H1 (cell line): Measurements from ENCODE around the gene IFT20. TPM values are rescaled to one million over a fixed set of nuclear protein-coding genes. Genes with fewer than 3 reads are reported as not detected.

Experiments
- CHD7 ChIP-seq: fragments of 300-600 bp; sonication (generic); IDR thresholded peaks from 2 replicates; pipeline ENCODE4 v1.7.1; 2012; ENCODE audit warnings: low read length, moderate library complexity, mild to moderate bottlenecking, inconsistent platforms; ENCODE audit not compliant: insufficient replicate concordance
- EP300 ChIP-seq, 2 experiments: IDR thresholded peaks; 1 replicate in 1 of 2; 2 replicates in 1 of 2; pipeline ENCODE4 v1.6.1; 2011 to 2012; ENCODE audit warnings: low read depth in 2 of 2, low read length in 2 of 2, mild to moderate bottlenecking in 2 of 2, borderline replicate concordance in 1 of 2, inconsistent platforms in 1 of 2, moderate library complexity in 1 of 2
- FOSL1 ChIP-seq: IDR thresholded peaks from 2 replicates; pipeline ENCODE4 v1.6.1; 2011; ENCODE audit warnings: mild to moderate bottlenecking, low read depth, low read length, moderate library complexity; ENCODE audit not compliant: insufficient read depth
- HDAC2 ChIP-seq, 2 experiments: fragments of 300-600 bp in 1 of 2; sonication (generic) in 1 of 2; IDR thresholded peaks; 2 replicates each; pipeline ENCODE4 v1.6.1; 2011 to 2012; ENCODE audit warnings: low read depth in 2 of 2, low read length in 2 of 2, mild to moderate bottlenecking in 2 of 2, moderate library complexity in 2 of 2, borderline replicate concordance in 1 of 2, inconsistent platforms in 1 of 2
- HDAC6 ChIP-seq: IDR thresholded peaks from one replicate; pipeline ENCODE4 v1.7.1; 2012; ENCODE audit warnings: low read depth, mild to moderate bottlenecking, inconsistent platforms, low read length, moderate library complexity
- JUN ChIP-seq: IDR thresholded peaks from 2 replicates; pipeline ENCODE4 v1.6.1; 2011; ENCODE audit warnings: low read depth, mild to moderate bottlenecking, improper control_type of control experiment, low read length
- RAD21 ChIP-seq, 2 experiments: IDR thresholded peaks in 1 of 2; conservative IDR thresholded peaks in 1 of 2; 2 replicates each; pipeline ENCODE4 v1.6.1; 2011; ENCODE audit warnings: low read depth in 2 of 2, low read length in 2 of 2, improper control_type of control experiment in 1 of 2, inconsistent platforms in 1 of 2, mild to moderate bottlenecking in 1 of 2, moderate library complexity in 1 of 2
- RNF2 ChIP-seq: fragments of 200-900, 300-1000 bp; sonication (generic); IDR thresholded peaks from 2 replicates; pipeline ENCODE4 v1.7.1; 2016; ENCODE audit warnings: borderline replicate concordance, low read depth, mild to moderate bottlenecking, antibody characterized with exemption, low read length; ENCODE audit not compliant: poor library complexity, severe bottlenecking; ENCODE audit errors: missing control alignments
- polyA plus RNA-seq, 7 experiments: library from polyadenylated mRNA; depleted of rRNA in 3 of 7; stranded (reverse) in 5 of 7; unstranded in 2 of 7; fragments of >200 nt in 5 of 7; fragments of 200-250 nt in 2 of 7; gene quantifications; 1 replicate in 5 of 7; 2 replicates in 1 of 7; 4 replicates in 1 of 7; pipeline versions ENCODE4 v1.2.1 to v1.2.3, GENCODE V29; 2011 to 2013; ENCODE audit warnings: missing spikeins in 2 of 7, mixed read lengths in 2 of 7
- total RNA-seq: library from RNA; stranded (reverse); fragmentation: NEBNext Ultra II Directional; extraction: Animal tissue kit (Norgen Biotek cat#: 25700); gene quantifications from 2 replicates; pipeline ENCODE4 v1.2.1, GENCODE V29; 2021

The IFT20 gene
- total and polyA plus RNA-seq, 2 of the 8 experiments (the other 6 are each of a cell fraction or from before 2014, with no cell fraction given) = 9.0 to 21.0 TPM

GRCh38 chr17:28341516-28341915 is 6.2 kb upstream of the IFT20 start (continued):
- TF ChIP-seq CHD7 = no peak
- TF ChIP-seq EP300 (IDR thresholded peaks at IDR 0.05; ENCODE audit: borderline replicate concordance in 1 of 2, low read depth in 2 of 2, low read length in 2 of 2) = no peak
- TF ChIP-seq RAD21 (IDR thresholded peaks at IDR 0.05 in 1 of 2, conservative IDR thresholded peaks at IDR 0.05 in 1 of 2; ENCODE audit: low read depth in 2 of 2, low read length in 2 of 2) = no peak
- no peak for TF ChIP-seq HDAC2 (IDR thresholded peaks at IDR 0.05; ENCODE audit: borderline replicate concordance in 1 of 2, low read depth in 2 of 2, low read length in 2 of 2)
- TF ChIP-seq HDAC6 = no peak
- no peak for TF ChIP-seq FOSL1
- TF ChIP-seq JUN = no peak
- TF ChIP-seq RNF2 = no peak
